Neutrophil (primary cell): ENCODE data around the gene ERC2.

Experiments used
- H3K27ac ChIP-seq: fragments of 200-600 bp; sonication (generic); 2 replicates; pipeline ENCODE4 v1.5.1; 2016; ENCODE audit warnings: mild to moderate bottlenecking, moderate library complexity
- H3K27me3 ChIP-seq: fragments of 200-600 bp; sonication (generic); 2 replicates; pipeline ENCODE4 v1.6.0; 2016; ENCODE audit warnings: mild to moderate bottlenecking
- H3K36me3 ChIP-seq: fragments of 200-600 bp; sonication (generic); 2 replicates; pipeline ENCODE4 v1.5.1; 2017
- H3K4me1 ChIP-seq, 2 experiments: fragments of 200-600 bp in 1 of 2; sonication (generic) in 1 of 2; 1 replicate in 1 of 2; 2 replicates in 1 of 2; pipeline versions ENCODE4 v1.5.1 to v1.6.1; 2013 to 2016; ENCODE audit warnings: low read depth in 1 of 2, low read length in 1 of 2, mild to moderate bottlenecking in 1 of 2, moderate library complexity in 1 of 2; ENCODE audit not compliant: control insufficient read depth in 1 of 2, insufficient read depth in 1 of 2
- H3K4me3 ChIP-seq, 2 experiments: fragments of 200-600 bp in 1 of 2; sonication (generic) in 1 of 2; 1 replicate in 1 of 2; 2 replicates in 1 of 2; pipeline ENCODE4 v1.5.1; 2013 to 2016; ENCODE audit warnings: low read depth in 1 of 2, low read length in 1 of 2, mild to moderate bottlenecking in 1 of 2, moderate library complexity in 1 of 2
- H3K9me3 ChIP-seq: fragments of 200-600 bp; sonication (generic); 2 replicates; pipeline ENCODE4 v1.5.1; 2016
- CTCF ChIP-seq: fragments of 200-600 bp; sonication (generic); IDR thresholded peaks from 2 replicates; pipeline ENCODE4 v1.5.1; 2016; ENCODE audit warnings: antibody characterized with exemption

The ERC2 gene

GRCh38 chr3:55934771-55935170, 533.5 kb downstream of the ERC2 start:
- no peak for TF ChIP-seq CTCF
- Histone ChIP-seq H3K9me3 (no peaks in the 10 kb centered on the region), H3K27ac (no peak overlapping the region), H3K4me1 (no peaks in the 10 kb centered on the region), H3K27me3 (no peaks in the 10 kb centered on the region), H3K36me3 (no peaks in the 10 kb centered on the region), H3K4me3 (no peak overlapping the region)

- no peak for TF ChIP-seq CTCF
- H3K4me3 ChIP-seq, result no peak overlapping the region
- no peaks in the 10 kb centered on the region for H3K27me3 ChIP-seq
- no peaks in the 10 kb centered on the region for H3K9me3 ChIP-seq
- H3K27ac ChIP-seq, result no peak overlapping the region
- H3K36me3 ChIP-seq, result no peaks in the 10 kb centered on the region
- H3K4me1 ChIP-seq, result no peaks in the 10 kb centered on the region
Observed at GRCh38 chr3:55929154-55929869, 539.0 kb downstream of the ERC2 start.

GRCh38 chr3:55923626-55924025, 544.6 kb downstream of the ERC2 start:
- Histone ChIP-seq H3K4me3 (no peak overlapping the region), H3K27ac (no peak overlapping the region)

GRCh38 chr3:55923207-55923606, 545.1 kb downstream of the ERC2 start:
- no peaks in the 10 kb centered on the region for H3K9me3 ChIP-seq
- H3K4me1 ChIP-seq, result no peaks in the 10 kb centered on the region
- TF ChIP-seq CTCF, result no peak
- H3K4me3 ChIP-seq, result no peak overlapping the region
- H3K27ac ChIP-seq, result no peak overlapping the region
- no peaks in the 10 kb centered on the region for H3K27me3 ChIP-seq
- no peaks in the 10 kb centered on the region for H3K36me3 ChIP-seq

More at GRCh38 chr3:55923626-55924025, 544.6 kb downstream of the ERC2 start:
- H3K4me1 ChIP-seq, result no peaks in the 10 kb centered on the region
- no peaks in the 10 kb centered on the region for H3K36me3 ChIP-seq
- H3K27me3 ChIP-seq, result no peaks in the 10 kb centered on the region
- no peak for TF ChIP-seq CTCF
- no peaks in the 10 kb centered on the region for H3K9me3 ChIP-seq

- no peak overlapping the region for H3K4me3 ChIP-seq
- H3K4me1 ChIP-seq, result no peaks in the 10 kb centered on the region
- H3K9me3 ChIP-seq, result no peaks in the 10 kb centered on the region
- H3K27ac ChIP-seq, result no peak overlapping the region
- H3K27me3 ChIP-seq, result no peaks in the 10 kb centered on the region
- no peaks in the 10 kb centered on the region for H3K36me3 ChIP-seq
- no peak for TF ChIP-seq CTCF
Observed at GRCh38 chr3:55912880-55913279, 555.4 kb downstream of the ERC2 start.
